ENCODE data around the gene MORN3. TPM values are rescaled to one million over a fixed set of nuclear protein-coding genes. Genes with fewer than 3 reads are reported as not detected.
"Not testable (repeated sequence)": the region's sequence is repeated elsewhere in the genome, so short reads cannot be mapped to it uniquely, and the experiment has no call there.

The MORN3 gene, protein sequence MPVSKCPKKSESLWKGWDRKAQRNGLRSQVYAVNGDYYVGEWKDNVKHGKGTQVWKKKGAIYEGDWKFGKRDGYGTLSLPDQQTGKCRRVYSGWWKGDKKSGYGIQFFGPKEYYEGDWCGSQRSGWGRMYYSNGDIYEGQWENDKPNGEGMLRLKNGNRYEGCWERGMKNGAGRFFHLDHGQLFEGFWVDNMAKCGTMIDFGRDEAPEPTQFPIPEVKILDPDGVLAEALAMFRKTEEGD
- total RNA-seq (2014; rRNA removed; shearing (Covaris generic)), result 0.12 and 0.15 TPM in 2 replicates
- polyA plus RNA-seq (2014; cell fraction: nucleus; rRNA removed), result 0.10 TPM in 1 of 2 replicates, not detected in the other

DNA sequence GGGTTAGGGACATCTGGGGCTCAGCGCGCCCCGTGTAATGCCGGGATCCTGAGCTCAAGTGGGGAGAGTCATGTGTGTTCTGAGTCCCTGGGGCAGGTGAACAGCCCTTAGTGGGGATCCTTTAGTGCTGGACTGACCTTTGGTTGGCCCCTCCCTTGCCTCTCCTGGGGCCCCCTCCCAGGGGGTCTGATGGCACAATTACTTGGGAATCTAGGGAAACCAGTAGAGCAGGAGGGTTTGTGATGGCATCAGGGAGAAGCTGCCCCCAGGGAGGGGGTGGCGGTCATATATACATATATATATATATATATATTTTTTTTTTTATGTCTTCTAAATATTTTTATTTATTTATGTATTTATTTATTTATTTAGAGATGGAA, at the start of gene MORN3:
TSS of gene MORN3 (minus strand) at position 134 of the 380 bp plus-strand sequence. CDS start 171 bp downstream, outside the sequence.
- no peak for DNase-seq (ENCODE audit: extremely low read depth, low read depth)

DNA sequence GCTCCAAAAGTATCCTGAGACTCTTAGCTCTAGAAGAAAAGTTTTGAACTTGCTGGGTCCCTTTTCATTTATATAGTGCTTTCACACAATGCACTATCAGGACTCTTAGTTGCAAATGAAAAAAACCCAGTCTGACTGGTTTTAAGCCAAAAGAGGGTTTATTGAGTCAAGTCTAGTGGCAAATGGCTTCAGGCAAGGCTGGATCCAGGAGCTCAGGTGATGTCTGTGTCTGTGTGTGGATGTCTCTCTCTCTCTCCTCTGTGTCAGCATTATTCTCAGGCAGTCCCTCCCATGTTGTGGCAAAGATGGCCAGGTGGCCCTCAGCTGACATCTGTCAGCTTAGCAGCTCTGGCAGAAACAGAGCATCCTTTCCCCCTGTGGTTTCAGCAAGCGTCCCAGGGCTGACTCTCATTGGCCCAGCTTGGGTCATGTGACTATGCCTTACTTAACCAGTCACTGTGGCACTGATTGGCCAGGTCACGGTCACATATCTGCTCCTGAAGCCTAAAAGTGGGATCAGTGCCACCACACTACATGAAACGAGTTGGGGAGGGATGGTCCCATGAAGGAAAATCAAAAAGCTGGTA, 49.3 kb upstream of the MORN3 start:
- no peak for DNase-seq (ENCODE audit: extremely low read depth, low read depth)

DNA sequence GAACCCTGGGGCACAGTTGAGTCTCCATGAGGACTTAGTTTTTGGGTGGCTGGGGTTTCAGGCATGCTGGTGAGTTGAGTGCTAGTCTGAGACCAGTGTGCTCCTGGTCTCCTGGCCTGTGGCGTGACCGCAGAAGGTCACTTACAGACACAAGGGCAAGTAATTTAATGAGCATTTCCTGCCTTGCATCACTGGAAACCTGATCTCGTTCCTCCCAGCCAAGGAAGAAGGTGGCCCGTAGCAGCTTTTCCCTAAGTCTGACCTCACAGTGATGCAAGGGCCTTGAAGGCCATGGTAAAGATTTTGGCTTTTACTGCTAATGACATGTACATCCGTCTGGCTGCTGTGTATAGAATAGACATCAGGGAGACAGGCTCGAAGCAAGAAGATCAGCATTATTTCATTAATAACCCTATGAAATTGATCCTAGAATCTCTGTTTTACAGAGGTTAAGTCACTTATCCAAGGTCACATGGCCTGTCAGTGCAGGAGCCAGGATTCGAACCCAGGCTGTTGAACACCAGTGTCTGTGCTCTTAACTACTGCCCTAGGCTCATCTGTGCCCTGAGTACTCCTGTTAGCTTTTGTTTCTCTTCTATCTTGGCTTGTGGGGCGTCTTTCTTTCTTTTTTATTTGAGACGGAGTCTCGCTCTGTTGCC, 47.7 kb upstream of the MORN3 start:
- DNase-seq (ENCODE audit: extremely low read depth, low read depth), result peak; percentile 70

DNA sequence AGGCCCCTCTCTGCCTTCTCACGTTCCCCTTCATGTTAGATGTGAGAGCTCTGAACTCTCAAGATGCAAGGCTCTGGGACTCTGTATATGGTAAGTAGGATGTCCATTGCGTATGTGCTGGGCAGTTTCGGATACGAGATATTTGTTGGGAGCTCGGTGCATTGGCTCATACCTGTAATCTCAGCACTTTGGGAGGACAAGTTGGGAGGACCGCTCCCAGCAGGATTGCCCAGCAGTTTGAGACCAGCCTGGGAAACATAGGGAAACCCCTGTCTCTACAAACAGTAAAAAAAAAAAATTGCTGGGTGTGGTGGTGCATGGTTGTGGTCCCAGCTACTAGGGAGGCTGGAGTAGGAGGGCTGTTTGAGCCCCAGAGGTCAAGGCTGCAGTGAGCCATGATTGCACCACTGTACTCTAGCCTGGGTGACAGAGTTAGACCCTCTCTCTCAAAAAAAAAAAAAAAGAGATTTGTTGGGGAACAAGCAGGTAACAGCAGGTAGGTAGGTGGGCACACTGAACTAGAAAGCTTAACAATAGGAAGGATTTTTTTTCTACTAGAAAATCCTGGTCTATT, 46.5 kb upstream of the MORN3 start:
- no peak for DNase-seq (ENCODE audit: extremely low read depth, low read depth)

DNA sequence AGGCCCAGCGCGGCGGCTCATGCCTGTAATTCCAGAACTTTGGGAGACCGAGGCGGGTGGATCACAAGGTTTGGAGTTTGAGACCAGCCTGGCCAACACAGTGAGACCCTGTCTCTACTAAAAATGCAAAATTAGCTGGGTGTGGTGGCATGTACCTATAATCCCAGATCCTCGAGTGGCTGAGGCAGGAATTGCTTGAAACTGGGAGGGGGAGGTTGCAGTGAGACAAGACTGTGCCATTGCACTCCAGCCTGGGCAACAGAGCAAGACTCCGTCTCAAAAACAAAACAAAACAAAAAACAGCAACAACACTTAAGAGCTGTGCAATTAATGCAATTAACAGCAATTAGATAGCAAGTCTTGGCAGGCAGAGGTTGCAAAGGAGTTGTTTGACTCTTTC, 45.6 kb upstream of the MORN3 start:
- not testable (repeated sequence) for DNase-seq (ENCODE audit: extremely low read depth, low read depth)

DNA sequence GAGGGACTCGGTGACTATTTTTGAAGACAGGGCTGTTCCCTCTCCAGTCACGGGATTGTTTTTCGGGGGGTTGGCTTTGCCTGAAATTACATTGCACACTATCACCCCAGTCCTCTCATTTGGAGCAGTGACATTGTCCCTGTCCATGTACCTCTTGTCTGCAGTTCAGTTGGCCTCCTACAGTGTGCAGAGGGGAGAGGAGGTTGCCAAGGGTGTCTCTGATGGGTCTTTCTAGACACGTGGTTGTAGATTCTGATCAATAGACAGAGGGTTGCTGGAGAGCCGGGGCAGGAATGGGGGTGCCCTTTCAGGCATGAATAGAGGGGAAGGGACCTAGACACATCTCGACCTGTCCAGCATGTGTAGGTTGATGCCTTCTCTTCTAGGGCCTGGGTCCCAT, 44.3 kb upstream of the MORN3 start:
- no peak for DNase-seq (ENCODE audit: extremely low read depth, low read depth)

DNA sequence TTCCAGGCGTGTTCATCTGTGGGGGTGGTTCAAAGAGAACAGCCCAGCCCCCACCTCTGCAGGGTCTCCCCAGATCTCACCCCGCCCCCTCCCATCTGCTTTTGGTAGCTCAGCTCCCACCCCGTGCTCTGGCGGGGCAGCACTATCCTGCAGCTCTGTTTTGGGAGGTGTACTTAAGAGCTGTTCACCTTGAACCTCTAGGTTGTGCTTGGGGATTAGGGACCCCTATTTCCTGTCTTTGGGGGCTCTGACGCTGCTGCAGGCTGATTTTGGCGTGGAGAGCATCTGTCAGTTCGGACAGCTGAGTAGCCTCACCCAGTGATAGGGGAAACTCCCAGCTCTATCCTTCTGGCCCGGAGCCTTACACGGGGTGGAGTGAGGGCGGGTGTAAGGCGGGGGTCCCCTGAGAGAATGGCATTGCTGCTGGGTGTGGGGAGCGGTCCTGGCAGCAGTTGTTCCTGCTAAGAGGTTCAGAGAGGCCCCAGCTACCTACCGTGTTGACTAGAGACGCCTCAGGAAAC, 43.9 kb upstream of the MORN3 start:
- no peak for DNase-seq (ENCODE audit: extremely low read depth, low read depth)

DNA sequence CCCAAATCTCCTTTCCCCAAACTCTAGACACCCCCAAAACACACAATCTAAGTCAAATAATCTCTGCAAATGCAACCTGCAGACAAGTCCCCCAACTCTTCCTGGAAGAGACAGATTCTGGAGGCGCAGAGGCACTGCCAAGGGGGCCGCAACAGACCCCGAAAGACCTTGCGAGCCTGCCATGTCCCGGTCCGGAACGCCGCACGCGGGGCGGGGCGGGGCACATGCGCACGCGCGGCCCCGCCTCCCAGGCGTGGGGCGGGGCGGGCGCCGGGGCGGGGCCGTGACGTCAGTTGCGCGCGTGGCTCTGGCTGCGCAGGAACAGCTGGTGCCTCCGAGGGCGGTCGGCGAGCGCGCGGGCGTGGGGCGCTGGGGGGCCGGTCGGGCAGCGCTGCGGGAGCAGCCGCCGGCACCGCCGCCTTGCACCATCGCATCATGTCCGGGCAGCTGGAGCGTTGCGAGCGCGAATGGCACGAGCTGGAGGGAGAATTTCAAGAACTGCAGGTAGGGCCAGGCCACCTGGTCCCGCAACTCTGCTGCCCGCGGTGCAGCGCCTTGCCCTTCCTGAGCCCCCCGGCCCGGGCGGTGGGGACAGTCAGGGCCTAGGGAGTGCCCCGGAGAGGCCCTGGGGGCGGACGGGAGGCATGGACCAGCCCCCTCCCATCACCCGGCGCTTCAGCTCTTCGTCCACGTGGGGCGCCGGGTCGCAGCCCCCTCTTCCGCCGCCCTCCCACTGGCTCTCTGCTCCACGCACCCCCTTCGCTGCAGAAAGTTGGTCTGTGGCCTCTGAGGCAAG, 43.2 kb upstream of the MORN3 start, which contains the start of gene TMEM120B:
TSS of gene TMEM120B (plus strand) at position 292 of the 796 bp plus-strand sequence. CDS start at position 436, 144 bp downstream.
- peak; percentile 69 for DNase-seq (ENCODE audit: extremely low read depth, low read depth)

DNA sequence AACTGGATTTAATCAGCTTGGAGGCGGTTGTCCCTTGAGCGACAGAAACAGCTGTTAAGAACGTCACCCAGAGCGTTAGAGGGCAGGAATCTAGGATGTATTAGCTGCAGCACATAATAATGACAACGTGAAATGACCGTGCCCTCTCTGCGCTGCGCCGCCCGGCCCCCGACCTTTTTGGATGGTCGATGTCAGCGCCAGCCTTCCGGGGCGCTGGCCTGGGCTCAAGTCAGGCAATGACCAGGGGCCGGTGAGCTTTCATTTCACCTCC, 42.7 kb upstream of the MORN3 start:
- DNase-seq (ENCODE audit: extremely low read depth, low read depth), result no peak

DNA sequence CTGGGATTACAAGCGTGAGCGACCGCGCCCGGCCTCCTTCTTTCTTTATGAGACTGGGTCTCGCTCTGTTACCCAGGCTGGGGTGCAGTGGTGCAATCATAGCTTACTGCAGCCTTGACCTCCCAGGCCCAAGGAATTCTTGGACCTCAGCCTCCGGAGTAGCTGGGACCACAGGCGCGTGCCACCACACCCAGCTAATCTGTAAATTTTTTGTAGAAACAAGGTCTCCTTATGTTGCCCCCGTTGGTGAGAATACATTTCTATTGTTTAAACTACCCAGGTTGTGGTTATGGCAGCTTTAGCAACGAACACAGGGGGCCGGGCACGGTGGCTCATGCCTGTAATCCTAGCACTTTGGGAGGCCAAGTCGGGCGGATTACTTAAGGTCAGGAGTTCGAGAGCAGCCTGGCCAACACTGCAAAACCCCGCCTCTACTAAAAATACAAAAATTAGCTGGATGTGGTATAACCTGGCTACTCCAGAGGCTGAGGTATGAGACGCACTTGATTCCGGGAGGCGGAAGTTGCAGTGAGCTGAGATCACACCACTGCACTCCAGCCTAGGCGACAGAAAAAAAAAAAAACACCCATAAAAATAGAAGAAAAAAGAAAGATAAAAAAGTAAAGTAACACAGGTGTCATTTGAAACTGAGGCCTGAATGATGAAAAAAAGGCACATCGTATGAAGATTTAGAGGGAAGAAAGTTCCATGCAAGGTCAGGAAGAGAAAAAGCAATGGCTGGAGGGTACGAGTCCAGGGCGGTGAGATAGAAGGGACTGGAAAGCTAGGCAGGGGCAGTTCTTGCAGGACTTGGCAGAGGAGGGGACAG, 42.1 kb upstream of the MORN3 start:
- no peak for DNase-seq (ENCODE audit: extremely low read depth, low read depth)

DNA sequence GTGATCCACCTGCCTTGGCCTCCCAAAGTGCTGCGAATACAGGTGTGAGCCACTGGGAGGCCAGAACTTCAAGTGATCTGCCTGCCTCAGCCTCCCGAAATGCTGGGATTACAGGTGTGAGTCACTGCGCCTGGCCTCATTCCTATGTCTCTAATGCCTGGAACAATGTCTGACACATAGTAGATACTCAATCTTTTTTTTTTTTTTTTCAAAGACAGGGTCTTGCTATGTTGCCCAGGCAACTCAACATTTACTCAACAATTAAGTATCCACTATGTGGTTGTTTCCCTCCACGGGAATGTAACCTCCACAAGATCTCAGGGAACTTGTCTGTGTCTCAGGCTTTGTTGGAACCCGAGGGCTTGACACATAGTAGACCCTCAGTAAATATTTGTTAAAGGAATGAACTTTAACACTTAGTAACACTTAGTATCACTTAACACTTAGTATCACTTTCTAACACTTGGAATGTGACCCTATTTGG, 40.1 kb upstream of the MORN3 start:
- DNase-seq (ENCODE audit: extremely low read depth, low read depth), result no peak

DNA sequence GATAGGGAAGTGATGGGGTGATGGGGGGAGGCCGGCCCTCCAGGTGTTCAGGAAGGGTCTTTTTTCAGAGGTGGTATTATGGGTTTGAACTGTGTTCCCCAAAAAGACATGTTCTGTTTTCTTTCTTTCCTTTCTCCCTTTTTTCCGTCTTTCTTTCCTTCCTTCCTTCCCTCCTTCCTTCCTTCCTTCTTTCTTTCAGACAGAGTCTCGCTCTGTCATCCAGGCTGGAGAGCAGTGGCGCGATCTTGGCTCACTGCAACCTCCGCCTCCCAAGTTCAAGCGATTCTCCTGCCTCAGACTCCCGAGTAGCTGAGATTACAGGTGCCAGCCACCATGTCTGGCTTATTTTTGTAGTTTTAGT, 39.6 kb upstream of the MORN3 start:
- not testable (repeated sequence) for DNase-seq (ENCODE audit: extremely low read depth, low read depth)

DNA sequence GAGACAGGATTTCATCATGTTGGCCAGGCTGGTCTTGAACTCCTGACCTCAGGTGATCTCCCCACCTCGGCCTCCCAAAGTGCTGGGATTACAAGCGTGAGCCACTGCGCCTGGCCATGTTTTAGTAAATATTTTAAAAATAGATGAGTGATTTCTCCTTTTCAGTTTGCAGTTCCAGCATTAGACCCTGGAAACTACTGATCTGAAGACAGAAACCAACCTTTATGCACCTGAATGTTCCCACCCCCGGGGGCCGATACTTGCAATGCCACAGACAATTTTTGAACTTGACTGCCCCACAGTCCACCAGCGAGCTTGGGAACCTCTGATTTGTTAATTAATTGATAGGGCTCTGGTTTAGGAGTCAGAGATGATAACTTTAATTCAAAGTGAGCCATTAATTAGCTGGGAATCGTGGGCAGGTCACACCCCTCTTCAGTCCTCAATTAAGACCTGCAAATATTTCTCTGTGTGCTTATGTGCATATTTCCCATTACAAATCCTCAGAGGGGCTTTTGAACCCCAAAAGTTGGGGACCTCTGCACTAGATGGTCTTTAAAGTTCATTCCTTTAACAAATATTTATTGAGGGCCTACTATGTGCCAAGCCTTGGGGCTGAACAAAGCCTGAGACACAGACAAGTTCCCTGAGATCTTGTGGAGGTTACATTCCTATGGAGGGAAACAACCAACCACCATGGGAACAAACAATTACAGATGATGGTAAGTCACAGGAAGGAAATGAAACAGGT, 39.0 kb upstream of the MORN3 start:
- DNase-seq (ENCODE audit: extremely low read depth, low read depth), result no peak

DNA sequence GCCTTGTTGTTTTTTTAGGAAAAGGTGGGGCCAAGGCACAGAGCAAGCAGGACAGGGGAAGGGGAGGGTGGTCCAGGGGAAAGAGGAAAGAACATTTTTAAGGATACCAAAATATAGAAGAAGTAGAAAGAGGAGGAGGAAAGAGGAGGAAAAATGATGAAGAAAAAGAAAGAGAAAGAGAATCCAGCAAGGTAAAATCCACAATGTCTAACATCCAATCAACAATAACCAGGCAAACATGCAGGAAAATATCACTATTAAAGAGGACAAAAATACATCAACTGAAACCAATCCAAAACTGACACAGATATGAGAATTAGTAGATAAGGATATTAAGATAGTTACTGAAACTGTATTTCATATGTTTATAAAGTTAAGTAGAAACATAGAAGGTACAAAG, 36.1 kb upstream of the MORN3 start:
- no peak for DNase-seq (ENCODE audit: extremely low read depth, low read depth)

DNA sequence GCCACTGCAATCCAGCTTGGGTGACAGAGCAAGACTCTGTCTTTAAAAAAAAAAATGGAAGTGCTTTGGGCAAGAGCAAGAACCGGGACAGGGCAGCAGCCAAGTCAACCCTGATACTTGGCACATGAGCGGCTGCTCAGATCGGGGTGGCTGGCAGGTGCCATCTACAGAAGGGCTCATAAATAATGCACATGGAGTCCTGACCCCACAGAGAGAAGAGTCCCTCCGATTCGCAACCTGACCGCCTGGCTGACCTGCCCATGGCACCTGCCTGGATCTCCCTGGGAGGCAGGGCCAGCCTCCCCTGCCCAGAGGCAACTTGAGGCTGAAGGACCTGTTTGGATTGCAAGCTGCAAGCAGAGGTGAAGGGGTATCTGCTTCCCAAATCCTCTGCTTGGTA, 33.5 kb upstream of the MORN3 start:
- DNase-seq (ENCODE audit: extremely low read depth, low read depth), result no peak

DNA sequence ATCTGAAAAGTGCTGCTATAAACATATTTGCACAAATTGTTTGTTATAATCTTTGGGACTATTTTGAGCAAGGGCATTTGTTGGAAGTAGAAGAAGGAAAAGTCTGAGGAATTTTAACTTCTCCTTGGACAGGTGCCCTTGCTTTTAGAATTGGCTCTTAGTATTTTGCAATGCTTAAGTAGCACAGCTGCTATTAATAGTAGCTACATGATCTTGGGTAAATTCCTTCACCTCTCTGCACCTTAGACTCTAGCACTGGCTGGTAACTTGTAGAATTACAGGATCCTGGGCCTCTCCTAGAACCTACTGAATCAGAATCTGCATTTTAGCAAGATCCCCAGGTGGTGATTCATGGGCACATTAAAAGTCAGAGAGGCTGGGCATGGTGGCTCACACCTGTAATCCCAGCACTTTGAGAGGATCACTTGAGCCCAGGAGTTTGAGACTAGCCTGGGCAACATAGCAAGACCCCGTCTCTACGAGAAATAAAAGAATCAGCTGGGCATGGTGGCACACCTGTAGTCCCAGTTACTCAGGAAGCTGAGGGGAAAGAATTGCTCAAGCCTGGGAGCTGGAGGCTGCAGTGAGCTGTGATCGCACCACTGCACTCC, 32.3 kb upstream of the MORN3 start:
- no peak for DNase-seq (ENCODE audit: extremely low read depth, low read depth)

DNA sequence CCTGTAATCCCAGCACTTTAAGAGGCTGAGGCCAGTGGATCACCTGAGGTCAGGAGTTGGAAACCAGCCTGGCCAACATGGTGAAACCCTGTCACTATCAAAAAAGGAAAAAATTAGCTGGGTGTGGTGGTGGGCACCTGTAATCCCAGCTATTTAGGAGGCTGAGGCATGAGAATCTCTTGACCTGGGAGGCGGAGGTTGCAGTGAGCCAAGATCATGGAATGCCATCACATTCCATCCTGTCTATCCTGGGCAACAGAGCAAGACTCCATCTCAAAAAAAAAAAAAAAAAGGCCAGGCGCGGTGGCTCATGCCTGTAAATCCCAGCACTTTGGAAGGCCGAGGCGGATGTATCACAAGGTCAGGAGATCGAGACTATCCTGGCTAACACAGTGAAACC, 28.4 kb upstream of the MORN3 start:
- DNase-seq (ENCODE audit: extremely low read depth, low read depth), result not testable (repeated sequence)

DNA sequence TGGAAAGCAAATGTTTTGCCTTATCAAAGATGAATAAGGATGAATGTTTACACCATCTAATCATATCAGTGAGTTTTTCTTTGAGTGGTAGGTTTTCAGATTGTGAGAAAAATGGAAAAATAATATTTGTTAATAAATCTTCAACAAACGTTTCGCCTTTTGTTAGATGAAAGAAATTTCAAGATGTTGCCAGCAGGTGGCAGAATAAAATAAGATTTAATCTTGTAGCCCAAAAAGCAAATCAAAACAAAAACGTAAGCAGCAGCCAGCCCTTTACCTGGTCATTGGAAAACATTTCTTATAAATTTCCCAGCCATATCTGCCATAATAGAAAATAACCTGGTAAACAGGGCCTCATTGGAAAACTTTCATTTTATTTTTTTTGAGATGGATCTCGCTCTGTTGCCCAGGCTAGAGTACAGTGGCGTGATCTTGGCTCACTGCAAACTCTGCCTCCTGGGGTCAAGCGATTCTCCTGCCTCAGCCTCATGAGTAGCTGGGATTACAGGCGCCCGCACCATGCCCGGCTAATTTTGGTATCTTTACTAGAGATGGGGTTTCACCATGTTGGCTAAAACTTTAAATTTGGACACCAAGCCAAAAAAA, 27.7 kb upstream of the MORN3 start:
- DNase-seq (ENCODE audit: extremely low read depth, low read depth), result peak; percentile 63

All from NCI-H460 (cell line).